Hematopoietic multipotent progenitor cell (in vitro differentiated cells): ENCODE measurements around the gene PAQR3. TPM values are rescaled to one million over a fixed set of nuclear protein-coding genes. Genes with fewer than 3 reads are reported as not detected.
"Not testable (repeated sequence)": the region's sequence is repeated elsewhere in the genome, so short reads cannot be mapped to it uniquely, and the experiment has no call there.

Source experiments
- DNase-seq, 3 donors: peaks; one replicate each; pipeline ENCODE4 v3.0.0-alpha.2; 2011 to 2015; ENCODE audit warnings: low read depth in 2 of 3, low spot score in 2 of 3
- total RNA-seq: library from RNA; depleted of rRNA; stranded (reverse); fragments of >200 nt; gene quantifications from one replicate; pipeline ENCODE4 v1.2.3, GENCODE V29; 2012

PAQR3 gene
- total RNA-seq, 1 donor = 15.9 TPM

- DNase-seq = no peak
Observed at GRCh38 chr4:78930016-78930629, 9.1 kb downstream of the PAQR3 start.

GRCh38 chr4:78928835-78929234 lies 10.4 kb downstream of the PAQR3 start:
- DNase-seq = no peak

- peak in 1 of 3 donors; percentile 26 for DNase-seq
Observed at GRCh38 chr4:78926826-78927225, 12.4 kb downstream of the PAQR3 start.

- peak in 1 of 3 donors; percentile 39 for DNase-seq
Observed at GRCh38 chr4:78923464-78924312, 15.6 kb downstream of the PAQR3 start.

DNA sequence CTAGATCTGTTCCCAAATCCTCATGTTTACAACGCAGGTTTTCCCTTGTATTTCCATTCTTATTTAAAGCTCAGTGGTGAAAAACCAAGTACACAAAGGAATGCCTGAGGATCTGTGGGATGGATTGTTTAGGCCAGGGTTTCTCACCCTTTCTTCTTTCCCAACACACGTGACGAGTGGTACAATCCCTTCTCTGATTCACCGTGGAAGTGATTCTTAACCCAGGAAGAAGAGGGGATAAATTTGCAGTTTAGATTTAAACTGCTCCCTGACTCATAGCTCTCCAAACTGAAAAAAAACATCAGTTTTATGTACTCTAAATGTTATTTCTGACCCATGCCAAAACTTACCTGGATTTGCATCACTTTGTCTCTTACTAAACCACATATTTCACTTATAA lies 17.0 kb downstream of the PAQR3 start:
- DNase-seq = no peak

GRCh38 chr4:78910612-78911011 lies 28.6 kb downstream of the PAQR3 start:
- no peak for DNase-seq

- DNase-seq = not testable (repeated sequence)
Observed at GRCh38 chr4:78908974-78909373, 30.3 kb downstream of the PAQR3 start.

GRCh38 chr4:78907638-78908037 lies 31.6 kb downstream of the PAQR3 start:
- no peak for DNase-seq

DNA sequence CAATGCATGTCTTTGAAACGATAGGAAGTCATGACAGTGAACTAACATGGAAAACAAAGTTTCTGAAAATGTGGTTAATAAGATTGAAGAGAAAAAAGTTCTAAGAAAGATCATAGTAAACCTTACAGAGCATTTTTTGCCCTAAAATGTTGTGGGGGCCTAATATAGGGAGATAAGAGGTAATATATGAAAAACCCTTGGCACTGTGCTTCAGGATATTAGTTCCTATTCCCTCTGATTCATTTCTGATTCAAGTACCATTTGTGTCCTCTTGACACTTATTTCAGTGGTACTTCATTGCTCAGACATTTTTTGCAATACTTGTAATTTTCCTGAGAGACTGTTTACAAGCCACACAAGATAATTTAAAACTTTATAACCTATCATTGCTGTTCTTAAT lies 35.1 kb downstream of the PAQR3 start:
- no peak for DNase-seq

GRCh38 chr4:78902298-78902697 lies 36.9 kb downstream of the PAQR3 start:
- no peak for DNase-seq

- no peak for DNase-seq
Observed at GRCh38 chr4:78901882-78902281, 37.4 kb downstream of the PAQR3 start.

DNA sequence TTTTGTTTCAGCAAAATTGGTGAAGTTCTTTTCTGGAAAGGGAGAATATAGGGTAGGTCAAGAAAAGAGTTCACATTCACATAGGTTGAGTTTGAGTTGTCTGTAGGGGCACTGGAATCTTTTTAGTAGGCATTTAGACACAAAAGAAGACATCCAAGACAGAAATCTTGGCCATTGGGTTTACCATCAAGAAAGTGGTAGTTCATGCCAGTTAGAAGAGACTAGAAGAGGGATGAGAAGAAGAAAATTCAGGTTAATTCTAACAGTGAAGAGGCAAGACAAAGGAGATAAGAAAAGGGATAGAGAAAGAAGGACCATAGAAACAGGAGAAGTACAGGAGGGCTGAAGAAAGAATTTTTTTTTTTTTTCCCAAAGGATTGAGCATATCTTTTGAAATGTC lies 39.9 kb downstream of the PAQR3 start:
- DNase-seq = no peak

DNA sequence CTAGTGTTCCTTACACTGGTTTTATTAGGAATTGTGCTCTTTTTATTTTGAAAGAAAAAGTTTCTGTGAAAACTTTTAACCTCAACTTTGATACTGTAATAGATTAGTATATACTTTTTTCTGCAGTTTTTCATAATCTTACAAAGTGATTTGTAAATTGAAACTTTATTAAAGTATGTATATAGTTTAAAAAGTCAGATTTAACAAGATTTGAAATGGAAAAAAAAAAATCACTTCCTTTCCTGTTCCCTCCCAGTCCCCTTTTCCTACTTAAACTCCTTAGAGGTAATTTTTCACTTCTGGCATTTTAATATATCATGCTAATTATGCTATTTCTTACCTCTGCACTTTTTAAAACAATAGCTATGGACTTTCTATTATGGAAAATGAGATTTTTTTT lies 49.3 kb downstream of the PAQR3 start:
- DNase-seq = no peak

DNA sequence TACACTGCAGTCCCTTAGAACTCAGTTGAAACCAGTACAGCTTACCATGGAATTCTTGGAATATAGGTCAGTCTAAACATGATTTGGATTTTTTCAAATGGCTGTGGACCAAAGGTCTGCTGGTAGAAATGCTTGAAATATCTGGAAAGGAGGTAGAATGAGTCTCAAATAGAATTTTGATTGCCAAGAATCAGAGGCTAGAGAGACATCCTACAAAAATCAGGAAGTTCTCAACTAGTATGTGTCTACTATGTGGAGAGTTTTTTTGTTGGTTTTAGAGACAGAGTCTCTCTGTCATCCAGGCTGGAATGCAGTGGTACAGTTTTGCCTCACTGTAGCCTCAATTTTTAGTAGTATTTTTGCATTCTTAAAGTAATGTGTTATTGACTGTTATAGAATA lies 53.6 kb downstream of the PAQR3 start:
- DNase-seq = no peak

DNA sequence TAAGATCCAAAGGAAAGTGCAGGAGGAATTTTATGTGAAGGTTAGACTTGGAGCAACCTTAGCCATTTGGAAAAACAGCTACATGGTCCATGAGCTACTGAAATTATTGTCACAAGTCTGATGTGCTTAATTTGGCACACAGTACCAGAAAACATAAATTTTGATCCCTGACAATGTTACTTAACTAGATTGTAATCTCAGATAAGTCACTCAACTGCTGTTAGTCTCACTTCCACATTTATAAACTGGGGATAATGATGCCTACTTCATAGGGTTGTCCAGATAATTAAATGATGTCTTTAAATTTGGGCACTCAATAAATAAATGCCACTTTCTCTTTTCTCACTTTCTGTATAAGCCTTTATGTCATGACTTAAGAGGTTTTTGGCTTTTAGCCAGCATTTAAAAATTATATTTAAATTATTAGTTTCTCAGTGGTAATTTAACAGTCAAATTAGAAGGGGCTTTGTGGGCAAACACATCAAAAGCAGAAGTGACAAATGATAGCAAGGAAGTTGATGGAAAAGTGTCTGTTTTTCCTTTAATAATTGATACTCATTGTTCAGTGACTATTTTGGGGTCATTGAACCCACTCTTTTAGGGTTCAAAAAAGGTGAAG lies 58.3 kb downstream of the PAQR3 start:
- DNase-seq = peak in 2 of 3 donors; percentile 11 to 47

DNA sequence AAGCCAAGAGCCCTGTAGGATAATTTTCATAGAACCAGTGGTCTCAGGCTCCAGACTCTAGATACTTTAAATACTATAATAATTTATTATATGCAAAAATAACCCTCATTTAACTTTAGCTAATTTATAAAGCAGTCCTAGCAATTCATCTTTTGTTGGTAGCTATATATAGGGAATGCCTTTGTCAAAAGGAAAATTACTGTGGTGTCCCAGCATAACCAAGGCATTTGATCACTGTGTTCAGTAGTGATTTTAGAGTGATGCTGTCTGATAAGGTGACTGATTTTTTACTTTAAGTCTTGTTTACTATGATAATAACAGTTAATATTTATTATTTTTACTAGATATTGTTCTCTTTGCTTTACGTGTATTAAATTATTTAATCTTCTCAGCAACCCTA lies 61.2 kb downstream of the PAQR3 start:
- no peak for DNase-seq

DNA sequence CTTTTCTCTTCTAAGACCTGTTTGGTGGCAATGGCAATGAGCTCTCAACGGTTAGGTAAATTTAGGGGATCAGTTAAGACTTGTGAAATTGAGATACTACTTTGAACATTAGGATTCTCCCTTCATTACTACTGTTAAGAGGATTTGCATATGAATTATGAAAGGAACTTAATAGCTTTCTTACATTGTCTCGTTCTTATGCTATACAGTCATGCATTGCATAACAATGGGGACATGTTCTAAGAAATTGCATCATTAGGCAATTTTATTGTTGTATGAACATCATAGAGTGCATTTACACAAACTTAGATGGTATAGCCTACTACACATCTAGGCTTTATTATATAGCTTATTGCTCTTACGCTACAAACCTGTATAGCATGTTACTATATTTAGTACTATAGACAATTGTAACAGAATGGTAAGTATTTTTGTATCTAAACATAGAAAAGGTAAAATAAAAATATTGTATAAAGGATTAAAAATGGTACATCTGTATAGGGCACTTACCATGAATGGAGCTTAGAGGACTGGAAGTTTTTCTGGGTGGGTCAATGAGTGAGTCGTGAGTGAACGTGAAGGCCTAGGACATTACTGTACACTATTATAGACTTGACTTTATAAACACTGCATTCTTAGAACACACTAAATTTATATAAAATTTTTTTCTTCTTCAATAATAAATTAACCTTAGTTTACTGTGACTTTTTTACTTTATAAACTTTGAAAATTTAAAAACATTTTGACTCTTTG lies 62.5 kb downstream of the PAQR3 start:
- DNase-seq = no peak

DNA sequence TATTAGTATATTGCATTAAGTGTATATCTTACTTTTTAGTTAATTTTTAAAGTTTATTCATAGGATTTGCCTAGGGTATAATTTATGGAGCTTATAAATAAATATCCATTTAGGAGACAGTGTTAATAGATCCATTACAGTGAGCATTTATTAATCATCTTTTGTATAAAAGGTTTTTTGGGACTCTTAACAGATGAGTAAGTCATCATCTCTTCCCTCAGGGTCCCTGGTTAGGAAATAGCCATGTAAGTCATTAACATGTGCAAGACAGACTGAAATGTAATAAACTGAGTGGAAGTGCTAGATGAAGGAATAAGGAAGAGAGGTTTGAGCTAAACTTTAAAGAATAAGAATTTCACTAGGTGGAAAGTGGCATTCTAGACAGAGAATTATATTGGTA lies 69.2 kb downstream of the PAQR3 start:
- DNase-seq = no peak

DNA sequence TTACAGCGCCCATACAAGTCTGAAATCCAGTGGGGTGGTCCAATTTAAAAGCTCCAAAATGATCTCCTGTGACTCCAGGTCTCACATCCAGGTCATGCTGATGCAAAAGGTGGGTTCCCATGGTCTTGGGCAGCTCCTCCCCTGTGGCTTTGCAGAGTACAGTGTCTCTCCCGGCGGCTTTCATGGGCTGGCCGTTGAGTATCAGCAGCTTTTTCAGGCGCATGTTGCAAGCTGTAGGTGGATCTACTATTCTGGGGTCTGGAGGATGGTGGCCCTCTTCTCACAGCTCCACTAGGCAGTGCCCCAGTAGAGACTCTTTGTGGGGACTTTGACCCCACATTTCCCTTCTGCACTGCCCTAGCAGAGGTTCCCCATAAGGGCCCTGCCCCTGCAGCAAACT lies 70.5 kb downstream of the PAQR3 start:
- not testable (repeated sequence) for DNase-seq

DNA sequence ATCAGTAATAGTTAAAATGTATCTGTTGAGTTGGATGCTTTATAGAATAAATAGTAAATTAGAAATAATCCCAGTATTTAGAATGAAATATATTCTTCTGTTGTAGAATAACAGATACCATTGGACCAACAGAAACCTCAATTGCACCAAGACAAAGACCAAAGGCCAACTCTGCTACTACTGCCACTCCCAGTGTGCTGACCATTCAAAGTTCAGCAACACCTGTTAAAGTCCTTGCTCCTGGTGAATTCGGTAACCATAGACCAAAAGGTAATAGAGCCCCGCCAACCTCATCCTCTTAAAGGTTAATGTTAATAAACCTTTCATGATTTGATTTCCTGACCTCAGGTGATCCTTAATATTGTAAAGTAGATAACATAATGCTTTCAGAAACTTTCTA lies 73.8 kb downstream of the PAQR3 start:
- no peak for DNase-seq

DNA sequence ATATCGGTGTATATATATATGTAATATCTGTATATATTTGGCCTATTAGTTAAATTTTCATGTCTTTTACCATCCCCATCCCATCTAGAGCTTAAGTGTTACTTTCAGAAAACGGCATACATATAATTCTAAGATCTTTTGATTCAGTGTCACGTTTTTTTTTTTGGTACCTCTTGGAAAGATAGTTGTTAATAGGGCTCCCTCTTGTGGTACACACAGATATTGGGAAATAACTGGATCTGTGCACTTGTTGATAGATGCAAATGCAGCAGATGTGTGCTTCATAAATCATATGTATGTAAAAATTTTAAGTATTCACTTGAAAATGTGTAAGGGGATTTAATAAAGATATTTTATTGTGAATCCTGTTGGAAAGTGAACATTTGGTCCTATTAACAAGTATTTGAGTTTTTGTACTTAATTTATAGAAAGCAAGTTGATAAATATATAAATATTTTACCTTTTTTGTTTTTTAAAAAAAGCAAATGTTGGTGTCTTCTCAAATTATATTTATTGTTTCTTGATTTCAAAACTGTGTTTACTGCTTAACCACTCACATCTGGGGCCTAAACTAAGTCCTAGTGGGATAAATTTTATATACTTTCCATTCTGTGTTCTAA lies 74.7 kb downstream of the PAQR3 start:
- peak; percentile 37 to 93 (median 75) for DNase-seq
